ENCODE results near the gene GPBP1.

GRCh38 chr5:57291894-57292293 is 118.0 kb downstream of the GPBP1 start:
- TF ChIP-seq CTCF (IDR thresholded peaks at IDR 0.05; ENCODE audit: poor library complexity): no peak
- TF ChIP-seq EZH2phosphoT487 (IDR thresholded peaks at IDR 0.05; ENCODE audit: low read depth, severe bottlenecking, unreplicated experiment): no peak
- TF ChIP-seq EZH2 (IDR thresholded peaks at IDR 0.05; ENCODE audit: borderline replicate concordance): no peak

All from hepatocyte (in vitro differentiated cells).